ENCODE data around the gene FBXO38. TPM values are rescaled to one million over a fixed set of nuclear protein-coding genes. Genes with fewer than 3 reads are reported as not detected.
"Not testable (repeated sequence)": the region's sequence is repeated elsewhere in the genome, so short reads cannot be mapped to it uniquely, and the experiment has no call there.

The FBXO38 gene
- total RNA-seq, 1 donor from 2014 or later, result 28.9 TPM

GRCh38 chr5:148457183-148457620 is 73.4 kb downstream of the FBXO38 start:
- ATAC-seq (ENCODE audit: poor library complexity) (no peak), DNase-seq (no peak)
- intact Hi-C loops (cut with DNase I), result no loop called here

DNA sequence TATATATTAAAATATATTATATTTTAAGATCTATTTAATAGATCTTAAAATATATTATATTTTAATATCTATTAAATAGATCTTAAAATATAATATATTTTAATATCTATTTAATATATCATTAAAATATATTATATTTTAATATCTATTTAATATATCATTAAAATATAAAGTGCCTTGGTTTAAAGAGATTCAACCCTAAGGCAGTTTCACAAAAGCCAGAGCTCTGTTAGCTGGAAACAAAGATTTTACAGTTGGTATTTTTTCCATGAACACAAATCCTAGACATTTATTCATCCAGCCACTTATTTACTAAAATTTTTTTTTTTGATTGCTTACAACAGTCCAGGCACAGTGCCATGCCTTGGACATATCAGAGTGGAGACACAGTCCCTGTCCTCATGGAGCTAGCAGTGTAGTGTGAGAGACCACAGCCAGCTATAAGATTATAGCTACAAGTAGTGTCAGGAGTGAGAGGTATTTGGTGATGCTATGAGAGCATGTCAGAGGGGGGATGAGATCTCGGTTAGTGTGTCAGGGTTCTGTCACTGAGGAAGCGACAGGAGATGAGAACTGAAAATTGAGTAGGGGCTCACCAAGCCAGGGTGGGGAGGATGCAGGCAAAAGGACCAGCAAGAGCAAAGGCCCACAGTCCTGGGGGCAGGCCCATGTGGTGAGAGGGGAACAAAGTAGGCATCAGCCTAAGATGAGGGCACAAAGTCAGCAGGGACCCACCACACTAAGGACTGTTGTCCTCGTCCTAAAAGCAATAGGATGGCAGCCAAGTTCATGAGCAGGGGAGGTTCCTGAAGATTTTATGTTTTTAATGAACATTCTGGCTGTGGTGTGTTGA is 74.5 kb downstream of the FBXO38 start:
- intact Hi-C loops (cut with DNase I), result no loop called here
- DNase-seq (no peak), ATAC-seq (ENCODE audit: poor library complexity) (no peak)

DNA sequence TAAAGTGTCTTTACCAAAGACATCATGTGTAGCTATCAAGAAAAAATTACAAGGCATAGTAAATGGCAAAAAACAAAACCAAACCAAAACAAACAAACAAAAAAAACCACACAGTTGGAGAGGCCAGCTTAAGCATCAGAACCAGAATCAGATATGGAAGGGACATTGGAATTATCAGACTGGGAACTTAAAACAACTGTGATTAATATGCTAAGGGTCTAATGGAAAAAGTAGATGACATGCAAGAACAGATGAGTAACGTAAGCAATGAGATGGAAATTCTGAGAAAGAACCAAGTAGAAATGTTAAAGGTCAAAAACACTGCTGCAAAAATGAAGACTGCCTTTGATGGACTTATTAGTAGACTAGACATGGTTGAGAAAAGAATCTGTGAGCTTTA is 75.9 kb downstream of the FBXO38 start:
- DNase-seq (no peak), ATAC-seq (ENCODE audit: poor library complexity) (no peak)
- intact Hi-C loops (cut with DNase I), result no loop called here

GRCh38 chr5:148465381-148466235 is 81.8 kb downstream of the FBXO38 start:
- DNase-seq (no peak), ATAC-seq (ENCODE audit: poor library complexity) (peak; percentile 65)
- intact Hi-C loops (cut with DNase I), result no loop called here

- no peak for ATAC-seq (ENCODE audit: poor library complexity)
- intact Hi-C loops (cut with DNase I), result no loop called here
- no peak for DNase-seq
These were observed 82.5 kb downstream of the FBXO38 start for GRCh38 chr5:148466236-148466580.

DNA sequence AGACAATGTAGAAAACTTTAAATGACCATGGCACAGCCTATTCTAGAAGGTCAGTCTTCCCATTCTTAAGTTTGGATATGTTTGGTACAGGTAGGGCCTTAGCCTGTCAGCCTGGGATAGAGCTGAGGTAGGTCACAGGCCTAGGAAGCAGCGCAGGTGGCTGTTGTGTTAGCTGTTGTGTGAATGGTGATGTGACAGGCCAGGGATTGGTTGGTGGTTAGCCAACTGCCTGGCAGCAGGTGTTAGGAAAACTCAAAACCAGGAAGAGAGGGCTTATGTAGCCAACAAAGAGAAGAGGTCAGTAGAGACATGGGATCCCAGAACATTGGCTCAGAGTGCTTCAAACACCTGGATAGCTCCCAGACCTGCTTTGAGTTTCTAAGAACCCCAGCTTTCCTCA is 84.2 kb downstream of the FBXO38 start:
- no peak for ATAC-seq (ENCODE audit: poor library complexity)

DNA sequence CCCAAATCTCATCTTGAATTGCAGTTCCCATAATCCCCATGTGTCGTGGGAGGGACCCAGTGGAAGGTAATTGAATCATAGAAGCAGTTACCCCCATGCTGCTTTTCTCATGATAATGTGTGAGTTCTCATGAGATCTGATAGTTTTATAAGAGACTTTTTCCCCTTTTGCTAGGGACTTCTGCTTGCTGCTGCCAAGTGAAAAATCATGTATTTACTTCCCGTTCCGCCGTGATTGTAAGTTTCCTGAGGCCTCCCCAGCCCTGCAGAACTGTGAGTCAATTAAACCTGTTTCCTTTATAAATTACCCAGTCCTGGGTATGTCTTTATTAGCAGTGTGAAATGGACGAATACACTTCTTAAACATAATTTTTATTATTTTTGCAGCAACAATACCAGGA is 85.0 kb downstream of the FBXO38 start:
- intact Hi-C loops (cut with DNase I); DNase-seq; ATAC-seq (ENCODE audit: poor library complexity): not testable (repeated sequence)

More for the DNA sequence above, 84.2 kb downstream of the FBXO38 start:
- intact Hi-C loops (cut with DNase I), result no loop called here
- no peak for DNase-seq

DNA sequence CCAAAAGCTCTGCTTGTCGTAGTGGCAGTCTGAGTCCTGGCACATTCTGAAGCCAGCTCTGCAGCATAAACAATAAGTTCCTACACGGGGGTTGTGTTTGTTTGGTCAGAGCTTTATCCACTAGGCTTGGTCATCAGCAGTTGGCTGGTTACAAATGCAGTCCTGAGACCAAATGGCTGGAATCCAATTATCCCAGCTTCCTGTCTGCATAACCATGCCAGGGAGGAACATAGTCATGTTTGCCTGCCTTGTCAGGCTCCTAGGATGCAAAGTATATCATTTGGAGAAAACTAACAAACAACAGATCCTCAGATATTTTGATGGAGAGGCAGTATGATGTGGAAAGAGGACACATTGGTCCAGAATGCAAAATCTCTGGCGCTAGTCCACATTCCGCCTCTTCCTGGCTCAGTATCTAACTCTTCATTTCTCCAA is 85.8 kb downstream of the FBXO38 start:
- intact Hi-C loops (cut with DNase I), result no loop called here
- ATAC-seq (ENCODE audit: poor library complexity) (peak; percentile 75), DNase-seq (peak; percentile 45)

- DNase-seq (no peak), ATAC-seq (ENCODE audit: poor library complexity) (no peak)
- intact Hi-C loops (cut with DNase I), result no loop called here
These were observed 87.6 kb downstream of the FBXO38 start for GRCh38 chr5:148471379-148471778.

DNA sequence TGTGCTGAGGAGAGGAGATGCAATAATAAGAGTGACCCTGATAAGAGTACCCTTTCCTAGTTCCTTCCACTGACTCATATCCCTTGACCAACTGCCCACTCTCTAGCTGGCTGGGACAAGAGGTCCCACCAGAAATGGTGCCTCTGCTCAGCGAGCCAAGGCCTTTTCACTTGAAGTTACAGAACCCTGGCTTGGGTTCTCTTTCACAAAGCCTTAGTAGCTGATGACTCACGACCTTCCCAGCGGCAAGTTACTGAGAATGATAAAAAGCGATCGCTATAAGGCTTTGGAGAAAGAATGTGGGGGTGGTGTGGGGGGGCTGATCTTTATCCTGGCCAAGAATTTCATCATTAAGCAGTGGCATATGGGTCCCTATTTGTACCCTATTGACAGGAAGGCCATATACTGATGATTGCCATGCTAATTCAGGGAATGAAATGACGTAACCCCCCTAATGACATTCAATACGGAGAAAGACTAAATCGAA is 90.3 kb downstream of the FBXO38 start:
- intact Hi-C loops (cut with DNase I), result no loop called here
- ATAC-seq (ENCODE audit: poor library complexity) (peak; percentile 87), DNase-seq (peak; percentile 78)

- intact Hi-C loops (cut with DNase I), result no loop called here
- no peak for ATAC-seq (ENCODE audit: poor library complexity)
- no peak for DNase-seq
These were observed 92.5 kb downstream of the FBXO38 start for GRCh38 chr5:148476302-148476701.

DNA sequence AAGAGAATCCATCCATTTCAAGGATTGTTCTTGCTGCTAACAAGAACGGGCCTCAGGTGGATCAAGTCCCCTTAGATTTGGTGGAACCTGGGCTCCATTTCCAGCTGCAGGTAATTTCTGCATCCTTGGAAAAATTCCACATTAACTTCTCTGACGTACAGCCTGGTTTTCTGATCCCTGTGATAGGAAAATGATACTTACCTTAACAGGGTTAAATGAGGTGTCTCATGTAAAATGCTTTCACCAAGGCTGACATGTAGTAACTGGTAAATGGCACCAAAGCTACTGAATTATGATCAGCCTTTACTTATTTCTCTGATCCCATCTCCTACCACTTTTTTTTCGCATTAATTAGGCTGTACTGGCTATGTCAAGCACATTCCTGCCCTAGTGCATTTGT is 93.7 kb downstream of the FBXO38 start:
- ATAC-seq (ENCODE audit: poor library complexity), result no peak
- intact Hi-C loops (cut with DNase I), result no loop called here
- DNase-seq, result no peak

DNA sequence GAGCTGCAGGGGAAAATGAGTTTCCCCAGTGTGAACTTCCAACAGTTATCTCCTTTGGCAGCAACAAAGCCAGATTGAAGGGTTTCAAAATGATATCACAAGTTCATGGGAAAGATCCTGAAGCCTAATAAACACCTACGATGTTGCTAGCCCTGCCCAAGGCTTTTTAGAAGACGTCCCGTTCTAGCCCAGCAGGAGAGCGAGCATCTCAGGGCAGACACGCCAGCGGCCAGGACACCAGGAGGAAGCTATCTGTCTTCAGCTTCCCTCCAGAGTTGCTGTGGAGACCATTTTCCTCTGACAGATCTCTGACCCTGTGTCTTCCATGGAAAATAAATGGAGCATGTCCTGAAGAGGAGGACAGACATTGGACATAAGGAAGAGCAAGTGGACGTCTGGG is 98.4 kb downstream of the FBXO38 start:
- intact Hi-C loops (cut with DNase I), result no loop called here
- DNase-seq (peak; percentile 40), ATAC-seq (ENCODE audit: poor library complexity) (peak; percentile 70)

DNA sequence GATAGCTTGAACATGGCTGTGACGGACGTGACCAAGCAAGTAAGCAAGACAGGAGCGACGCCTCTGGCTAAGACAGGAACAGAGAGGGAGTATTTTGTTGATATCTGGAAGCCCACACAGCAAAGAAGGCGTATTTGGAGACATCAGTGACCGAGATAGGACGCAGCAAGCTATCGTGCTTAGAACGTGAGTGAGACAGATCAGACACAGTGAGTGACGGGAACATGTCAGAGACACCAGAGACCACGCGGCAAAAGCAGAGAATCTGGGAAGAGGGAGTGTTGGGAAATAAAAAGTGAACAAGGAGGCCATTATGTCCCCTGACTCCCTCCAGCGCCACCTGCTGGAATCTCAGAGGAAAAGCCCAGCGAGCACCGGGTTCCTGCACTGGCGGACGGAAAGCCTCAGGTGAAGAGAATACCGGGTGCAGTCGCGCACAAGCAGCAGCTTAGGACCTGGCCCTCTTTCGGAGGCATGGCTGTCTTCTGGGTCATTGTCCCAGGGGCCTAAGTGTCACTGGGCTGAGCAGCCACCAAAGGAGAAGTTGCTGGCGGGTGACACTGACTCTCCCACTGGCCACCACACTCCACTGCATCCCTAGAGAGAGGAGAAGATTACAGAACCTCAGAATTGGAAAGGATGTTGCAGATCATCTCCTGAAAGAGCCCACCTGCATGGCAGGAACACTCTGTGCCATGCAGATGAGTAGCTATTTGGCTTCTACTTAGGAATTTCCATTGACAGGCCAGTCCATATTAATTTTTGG is 99.1 kb downstream of the FBXO38 start:
- DNase-seq, result peak; percentile 50
- intact Hi-C loops (cut with DNase I), result no loop called here
- peak; percentile 74 for ATAC-seq (ENCODE audit: poor library complexity)

GRCh38 chr5:148483750-148484149 is 100.0 kb downstream of the FBXO38 start:
- intact Hi-C loops (cut with DNase I), result no loop called here
- no peak for ATAC-seq (ENCODE audit: poor library complexity)
- no peak for DNase-seq

DNA sequence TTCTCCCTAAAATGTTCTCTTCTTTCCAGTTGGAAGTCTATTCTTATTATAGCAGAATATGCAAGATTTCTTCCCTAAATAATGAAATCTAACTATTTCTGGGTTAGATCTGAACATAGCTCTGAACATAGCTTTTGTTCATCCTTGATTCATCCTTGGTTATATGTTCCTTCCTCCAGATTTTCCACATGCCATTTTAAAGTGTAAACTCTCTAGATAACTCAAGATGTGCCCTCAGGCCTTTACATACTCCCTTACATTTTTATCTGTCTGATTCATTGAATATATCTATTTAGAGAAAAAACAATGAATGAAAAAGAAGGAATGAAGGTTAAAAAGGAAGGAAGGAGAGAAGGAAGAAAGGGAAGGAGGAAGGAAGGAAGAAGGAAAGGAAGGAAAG is 100.9 kb downstream of the FBXO38 start:
- no peak for DNase-seq
- intact Hi-C loops (cut with DNase I), result no loop called here

DNA sequence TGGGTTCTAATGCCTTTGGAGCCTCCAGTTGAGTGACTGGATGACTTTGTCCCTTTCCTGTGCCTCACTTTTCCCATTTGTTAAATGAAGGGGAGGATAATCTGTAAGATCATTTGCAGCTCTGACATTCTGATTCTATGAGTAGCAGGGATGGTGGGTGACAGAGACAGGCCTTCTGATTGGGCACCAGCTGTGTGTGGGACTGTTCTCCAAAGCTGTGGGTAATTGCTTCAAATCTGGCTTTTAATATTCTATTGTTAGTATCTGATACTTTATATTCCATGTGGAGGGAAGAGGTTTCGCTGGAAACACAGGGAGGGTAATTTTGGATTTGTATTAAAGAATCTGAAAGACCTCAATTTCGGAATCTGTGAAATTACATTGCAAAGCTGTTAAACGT is 102.7 kb downstream of the FBXO38 start:
- DNase-seq (no peak), ATAC-seq (ENCODE audit: poor library complexity) (no peak)
- intact Hi-C loops (cut with DNase I), result no loop called here

More for the DNA sequence above, 100.9 kb downstream of the FBXO38 start:
- ATAC-seq (ENCODE audit: poor library complexity), result no peak

DNA sequence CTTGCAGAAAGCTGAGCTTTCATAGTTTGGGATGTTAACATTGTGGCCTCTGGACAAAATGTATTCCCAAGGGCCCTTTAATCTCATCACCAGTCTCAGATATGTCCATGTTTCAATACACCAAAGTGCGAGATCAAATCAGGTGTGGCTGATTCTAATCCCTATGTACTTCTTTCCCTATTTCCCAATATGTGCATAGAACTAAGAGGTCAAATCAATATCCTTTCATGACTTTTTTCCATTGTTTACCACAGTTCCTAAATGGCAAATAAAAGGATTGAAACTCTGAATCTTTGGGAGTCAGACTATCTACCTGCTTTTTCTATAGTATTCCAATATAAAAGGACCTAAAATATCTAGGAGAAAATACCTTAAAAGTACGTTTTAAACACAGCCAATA is 105.0 kb downstream of the FBXO38 start:
- no peak for ATAC-seq (ENCODE audit: poor library complexity)
- intact Hi-C loops (cut with DNase I), result no loop called here

More for the DNA sequence above, 105.0 kb downstream of the FBXO38 start:
- no peak for DNase-seq
